ENCODE results near the gene CDIPT. TPM values are rescaled to one million over a fixed set of nuclear protein-coding genes. Genes with fewer than 3 reads are reported as not detected.
"Not testable (repeated sequence)": the region's sequence is repeated elsewhere in the genome, so short reads cannot be mapped to it uniquely, and the experiment has no call there.

CDIPT gene
- total RNA-seq, 1 donor from 2014 or later: 47.2 TPM

- DNase-seq (ENCODE audit: low read depth): no peak
These were observed 2.8 kb downstream of the CDIPT start for GRCh38 chr16:29860218-29860617.

GRCh38 chr16:29858974-29859373 lies 4.1 kb downstream of the CDIPT start:
- DNase-seq (ENCODE audit: low read depth): no peak

DNA sequence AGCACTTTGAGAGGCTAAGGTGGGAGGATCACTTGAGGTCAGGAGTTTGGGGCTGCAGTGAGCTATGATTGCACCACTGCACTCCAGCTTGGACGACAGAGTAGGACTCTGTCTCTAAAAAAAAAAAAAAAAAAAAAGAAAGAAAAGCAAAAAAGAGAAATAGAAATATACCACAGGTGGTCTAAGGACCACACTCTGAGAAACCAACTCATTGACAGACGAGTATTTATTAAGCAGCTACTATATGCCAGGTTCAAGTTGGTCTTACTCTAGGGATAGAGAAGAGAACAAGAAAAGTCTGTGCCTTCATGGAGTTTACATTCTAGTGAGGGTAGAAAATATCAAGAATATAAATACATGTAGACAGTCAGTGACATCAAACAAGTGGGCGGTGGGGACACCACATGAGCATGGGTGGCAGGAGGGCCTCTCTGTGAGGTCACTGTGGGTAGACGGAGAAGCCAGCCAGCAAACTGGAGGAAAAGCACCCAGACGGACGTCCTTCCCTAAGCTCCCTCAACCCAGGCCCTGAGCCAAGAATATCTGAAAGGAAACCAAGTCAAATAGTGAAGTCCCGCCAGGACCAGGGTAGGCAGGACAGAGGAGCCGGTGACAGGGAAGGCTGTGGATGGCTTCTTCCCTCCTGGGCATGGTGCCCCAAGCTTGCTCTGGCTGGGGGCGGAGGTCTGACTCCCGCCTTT lies 4.7 kb downstream of the CDIPT start:
- DNase-seq (ENCODE audit: low read depth): no peak

DNA sequence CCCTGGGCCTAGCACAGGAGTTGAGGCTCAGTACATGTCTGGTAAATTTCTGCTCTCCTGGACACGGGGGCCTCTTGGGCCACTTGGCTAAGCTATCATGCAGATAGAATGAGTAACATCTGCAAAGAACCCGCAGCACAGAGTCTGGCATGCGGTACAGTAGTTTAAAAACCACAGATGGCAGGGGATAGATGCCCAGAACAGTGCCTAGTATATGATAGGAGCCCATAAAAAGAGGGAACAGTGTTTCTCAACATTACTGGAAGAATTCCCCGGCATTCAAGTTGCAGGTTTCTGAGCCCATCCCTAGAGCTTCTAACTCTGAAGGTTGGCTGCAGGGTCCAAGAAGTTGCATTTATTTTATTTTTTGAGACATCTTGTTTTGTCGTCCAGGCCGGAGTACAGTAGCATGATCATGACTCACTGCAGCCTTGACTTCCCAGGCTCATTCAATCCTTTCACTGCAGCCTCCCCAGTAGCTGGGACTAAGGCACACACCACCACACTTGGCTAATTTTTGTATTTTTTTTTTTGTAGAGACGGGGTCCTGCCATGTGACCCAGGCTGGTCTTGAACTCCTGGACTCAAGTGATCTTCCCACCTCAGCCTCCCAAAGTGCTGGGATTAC lies 5.8 kb downstream of the CDIPT start:
- DNase-seq (ENCODE audit: low read depth): peak; percentile 86

- DNase-seq (ENCODE audit: low read depth): no peak
These were observed 8.4 kb downstream of the CDIPT start for GRCh38 chr16:29854520-29855100.

- DNase-seq (ENCODE audit: low read depth): no peak
These were observed 10.4 kb downstream of the CDIPT start for GRCh38 chr16:29852654-29853053.

DNA sequence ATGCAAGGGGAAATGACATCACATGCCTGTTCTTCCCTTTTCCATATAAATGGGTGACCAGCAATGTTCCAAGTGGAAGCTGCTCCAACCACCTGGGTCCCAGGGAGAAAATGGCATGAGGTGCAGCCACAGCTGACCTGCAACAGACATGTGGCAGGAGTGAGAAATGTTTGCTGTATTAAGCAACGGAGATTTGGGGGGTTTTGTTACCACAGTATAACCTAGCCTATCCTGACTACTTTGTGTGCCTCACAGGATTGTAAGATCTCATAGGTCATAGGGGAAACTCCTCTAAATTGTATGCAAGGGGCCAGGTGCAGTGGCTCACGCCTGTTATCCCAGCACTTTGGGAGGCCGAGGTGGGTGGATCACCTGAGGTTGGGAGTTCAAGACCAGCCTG lies 12.0 kb downstream of the CDIPT start:
- DNase-seq (ENCODE audit: low read depth): no peak

DNA sequence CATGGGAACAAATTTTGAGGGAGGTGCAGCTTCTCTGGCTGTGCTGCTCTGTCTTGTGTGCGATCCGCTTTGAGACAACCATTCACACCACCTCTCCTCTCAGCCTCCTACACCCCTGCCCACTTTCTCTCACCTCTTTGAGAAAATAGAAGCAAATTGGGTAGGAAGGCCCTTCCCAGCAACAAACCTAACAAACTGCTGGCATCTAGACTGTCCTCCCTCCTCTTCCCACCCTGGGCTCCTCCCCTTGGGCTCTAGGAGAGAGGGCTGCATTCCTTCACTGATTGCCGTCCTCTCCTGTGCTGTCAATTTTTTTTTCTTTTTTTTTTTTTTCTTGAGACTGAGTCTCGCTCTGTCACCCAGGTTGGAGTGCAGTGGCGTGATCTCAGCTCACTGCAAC lies 13.5 kb downstream of the CDIPT start:
- DNase-seq (ENCODE audit: low read depth): no peak

- peak; percentile 76 for DNase-seq (ENCODE audit: low read depth)
These were observed 14.4 kb downstream of the CDIPT start for GRCh38 chr16:29848420-29849297.

DNA sequence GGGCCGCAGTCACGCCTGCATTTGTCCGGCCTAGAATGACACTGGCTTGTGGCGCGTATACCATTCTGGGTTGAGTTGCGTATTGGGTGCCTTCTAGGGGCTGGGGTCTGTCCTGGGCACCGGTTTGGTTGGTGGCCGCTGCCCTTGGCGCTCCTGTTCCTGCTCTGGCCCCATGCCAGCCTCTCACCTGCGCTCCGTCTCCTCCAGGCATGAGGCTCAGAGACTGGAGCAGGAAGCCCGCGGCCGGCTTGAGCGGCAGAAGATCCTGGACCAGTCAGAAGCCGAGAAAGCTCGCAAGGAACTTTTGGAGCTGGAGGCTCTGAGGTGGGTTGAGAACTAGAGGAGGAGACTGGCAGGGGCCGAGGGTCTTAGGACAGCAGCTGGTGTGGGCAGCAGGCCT lies 17.4 kb downstream of the CDIPT start:
- DNase-seq (ENCODE audit: low read depth): no peak

- DNase-seq (ENCODE audit: low read depth): no peak
These were observed 18.3 kb downstream of the CDIPT start for GRCh38 chr16:29844575-29845331.

- DNase-seq (ENCODE audit: low read depth): peak; percentile 30
These were observed 19.1 kb downstream of the CDIPT start for GRCh38 chr16:29843931-29844330.

DNA sequence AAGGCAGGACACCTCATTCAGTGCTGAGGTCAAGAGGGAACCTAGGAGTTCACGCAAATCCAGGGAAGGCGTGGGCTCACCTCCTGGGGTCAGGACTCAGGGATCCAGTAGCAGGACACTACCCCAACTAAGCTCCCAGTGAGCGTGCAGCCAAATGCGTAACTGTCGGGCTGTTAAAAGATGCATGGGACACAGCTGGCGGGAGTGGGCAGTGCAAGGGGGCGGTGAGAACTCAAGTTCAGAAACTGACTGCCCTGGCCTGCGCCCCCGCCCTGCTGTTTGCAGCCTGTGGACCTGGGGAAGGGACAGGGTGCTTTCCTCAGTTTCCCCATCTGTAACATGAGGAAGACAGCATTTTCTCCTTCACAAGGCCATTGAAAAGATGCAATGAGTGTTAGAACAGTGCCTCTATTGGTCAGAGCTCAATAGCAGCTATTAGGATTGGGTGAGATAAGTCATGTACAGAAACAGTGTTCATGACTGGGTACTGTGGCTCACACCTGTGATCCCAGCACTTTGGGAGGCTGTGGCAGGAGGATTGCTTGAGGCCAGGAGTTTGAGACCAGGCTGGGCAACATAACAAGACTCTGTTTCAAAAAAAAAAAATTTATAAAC lies 20.2 kb downstream of the CDIPT start:
- DNase-seq (ENCODE audit: low read depth): no peak

DNA sequence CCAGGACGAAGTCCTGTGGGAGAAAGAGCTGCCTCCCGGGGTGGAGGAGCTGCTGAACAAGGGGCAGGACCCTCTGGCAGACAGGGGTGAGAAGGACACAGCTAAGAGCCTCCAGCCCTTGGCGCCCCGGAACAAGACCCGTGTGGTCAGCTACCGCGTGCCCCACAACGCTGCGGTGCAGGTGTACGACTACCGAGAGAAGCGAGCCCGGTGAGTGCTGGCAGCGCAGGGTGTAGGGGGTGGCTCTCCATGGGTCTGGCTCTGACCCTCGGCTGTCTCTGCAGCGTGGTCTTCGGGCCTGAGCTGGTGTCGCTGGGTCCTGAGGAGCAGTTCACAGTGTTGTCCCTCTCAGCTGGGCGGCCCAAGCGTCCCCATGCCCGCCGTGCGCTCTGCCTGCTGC lies 21.4 kb downstream of the CDIPT start:
- DNase-seq (ENCODE audit: low read depth): no peak

DNA sequence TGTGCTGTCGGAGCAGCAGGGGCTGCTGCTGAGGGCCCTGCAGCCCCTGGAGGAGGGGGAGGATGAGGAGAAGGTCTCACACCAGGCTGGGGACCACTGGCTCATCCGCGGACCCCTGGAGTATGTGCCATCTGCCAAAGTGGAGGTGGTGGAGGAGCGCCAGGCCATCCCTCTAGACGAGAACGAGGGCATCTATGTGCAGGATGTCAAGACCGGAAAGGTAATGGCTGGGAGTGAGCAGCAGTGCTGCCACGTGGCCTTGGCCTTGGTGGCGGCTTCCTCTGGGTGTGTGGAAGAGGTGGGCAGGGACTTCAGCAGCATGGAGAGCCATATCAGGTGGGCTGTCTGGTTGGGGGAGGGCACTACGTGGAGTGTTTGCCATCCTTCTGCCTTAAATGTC lies 22.8 kb downstream of the CDIPT start:
- DNase-seq (ENCODE audit: low read depth): no peak

DNA sequence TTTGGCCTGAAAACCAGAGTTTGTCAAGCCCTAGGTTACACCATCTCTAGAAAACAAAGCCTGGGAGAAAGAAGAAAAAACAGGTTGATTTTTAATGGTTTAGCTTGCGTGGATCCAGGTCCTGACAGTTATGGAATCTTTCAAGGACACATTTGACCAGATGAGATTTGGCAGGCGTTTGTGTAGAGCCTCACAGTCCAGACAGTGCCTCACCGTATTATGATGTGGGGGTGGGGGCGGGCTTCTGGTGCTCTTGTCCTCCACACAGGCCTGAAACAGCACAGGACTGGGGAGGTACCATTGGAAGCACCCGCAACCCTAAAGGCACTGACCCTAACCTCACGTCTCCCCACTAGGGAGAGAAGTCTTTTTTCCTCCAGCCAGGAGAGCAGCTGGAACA lies 23.2 kb downstream of the CDIPT start:
- no peak for DNase-seq (ENCODE audit: low read depth)

DNA sequence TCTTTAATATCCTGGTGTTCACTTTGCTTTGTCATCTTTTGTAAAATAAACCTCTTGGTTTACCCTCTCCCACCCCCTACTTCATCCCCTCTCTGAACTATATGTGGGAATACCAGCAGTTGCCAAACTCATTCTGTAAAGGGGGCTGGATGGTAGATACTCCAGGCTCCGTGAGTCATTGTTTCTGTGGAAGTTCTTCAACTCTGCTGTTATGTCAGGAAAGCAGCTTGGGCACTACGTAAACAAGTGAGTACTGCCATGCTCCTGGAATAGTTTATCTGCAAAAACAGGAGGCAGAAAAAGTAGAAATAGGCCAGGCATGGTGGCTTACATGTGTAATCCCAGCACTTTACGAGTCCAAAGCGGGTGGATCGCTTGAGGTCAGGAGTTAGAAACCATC lies 25.2 kb downstream of the CDIPT start:
- no peak for DNase-seq (ENCODE audit: low read depth)

GRCh38 chr16:29836623-29837022 lies 26.4 kb downstream of the CDIPT start:
- DNase-seq (ENCODE audit: low read depth): no peak

DNA sequence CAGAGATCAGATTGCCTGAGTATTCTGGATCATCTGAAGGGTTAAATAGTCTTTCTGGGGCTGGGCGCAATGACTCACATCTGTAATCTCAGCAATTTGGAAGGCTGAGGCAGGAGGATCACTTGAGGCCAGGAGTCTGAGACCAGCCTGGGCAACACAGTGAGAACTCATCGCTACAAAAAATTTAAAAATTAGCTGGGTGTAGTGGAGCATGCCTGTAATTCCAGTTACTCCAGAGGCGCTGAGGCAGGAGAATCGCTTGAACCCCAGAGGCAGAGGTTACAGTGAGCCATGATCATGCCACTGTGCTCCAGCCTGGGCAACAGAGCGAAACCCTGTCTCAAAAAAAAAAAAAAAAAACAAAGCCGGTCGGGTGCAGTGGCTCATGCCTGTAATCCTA lies 27.1 kb downstream of the CDIPT start:
- no peak for DNase-seq (ENCODE audit: low read depth)

GRCh38 chr16:29834079-29834478 lies 28.9 kb downstream of the CDIPT start:
- DNase-seq (ENCODE audit: low read depth): no peak

- not testable (repeated sequence) for DNase-seq (ENCODE audit: low read depth)
These were observed 29.8 kb downstream of the CDIPT start for GRCh38 chr16:29833219-29833618.
